H9 (cell line): ENCODE data around the gene DCLRE1A. TPM values are rescaled to one million over a fixed set of nuclear protein-coding genes. Genes with fewer than 3 reads are reported as not detected.

Experiments
- DNase-seq: peaks from one replicate; pipeline ENCODE4 v3.0.0-alpha.2; 2017
- H2AFZ ChIP-seq: one replicate; pipeline ENCODE4 v1.6.1; 2013; ENCODE audit warnings: mild to moderate bottlenecking, low read length, control low read depth, moderate library complexity
- H2AK5ac ChIP-seq: 2 replicates; pipeline ENCODE4 v1.6.1; 2013; ENCODE audit warnings: low read length, control low read depth, mixed read lengths; ENCODE audit not compliant: insufficient read length
- H2BK120ac ChIP-seq: one replicate; pipeline ENCODE4 v1.6.1; 2013; ENCODE audit warnings: low read depth, mild to moderate bottlenecking, low read length, control low read depth, inconsistent platforms; ENCODE audit not compliant: poor library complexity, severe bottlenecking
- H2BK12ac ChIP-seq: 2 replicates; pipeline ENCODE4 v1.6.1; 2013; ENCODE audit warnings: low read length, control low read depth, mixed read lengths, low read depth; ENCODE audit not compliant: insufficient read length
- H2BK15ac ChIP-seq: 2 replicates; pipeline ENCODE4 v1.6.1; 2013; ENCODE audit warnings: low read depth, low read length, control low read depth
- H2BK20ac ChIP-seq: one replicate; pipeline ENCODE4 v1.6.1; 2013; ENCODE audit warnings: low read depth, mild to moderate bottlenecking, low read length, control low read depth, inconsistent platforms; ENCODE audit not compliant: poor library complexity, severe bottlenecking
- H2BK5ac ChIP-seq: 2 replicates; pipeline ENCODE4 v1.6.1; 2013; ENCODE audit warnings: low read length, control low read depth, mixed read lengths; ENCODE audit not compliant: insufficient read length
- H3K14ac ChIP-seq: 2 replicates; pipeline ENCODE4 v1.6.1; 2013; ENCODE audit warnings: low read length, control low read depth; ENCODE audit not compliant: insufficient read depth
- H3K18ac ChIP-seq: 2 replicates; pipeline ENCODE4 v1.6.1; 2013; ENCODE audit warnings: low read depth, mild to moderate bottlenecking, mixed read lengths, low read length, control low read depth; ENCODE audit not compliant: insufficient read length
- H3K23ac ChIP-seq: 2 replicates; pipeline ENCODE4 v1.6.1; 2013; ENCODE audit warnings: low read length, control low read depth, mixed read lengths, low read depth; ENCODE audit not compliant: insufficient read length
- H3K23me2 ChIP-seq: 2 replicates; pipeline ENCODE4 v1.6.1; 2013; ENCODE audit warnings: low read depth, mild to moderate bottlenecking, mixed read lengths, low read length, control low read depth; ENCODE audit not compliant: insufficient read length, poor library complexity, severe bottlenecking
- H3K27ac ChIP-seq: 2 replicates; pipeline ENCODE4 v1.5.1; 2013; ENCODE audit warnings: low read length, control low read depth, mixed read lengths, low read depth; ENCODE audit not compliant: insufficient read length
- H3K27me3 ChIP-seq: 2 replicates; pipeline ENCODE4 v1.6.1; 2013; ENCODE audit warnings: low read length, control low read depth, inconsistent platforms; ENCODE audit not compliant: insufficient read depth
- H3K4ac ChIP-seq: 2 replicates; pipeline ENCODE4 v1.6.1; 2013; ENCODE audit warnings: low read depth, mild to moderate bottlenecking, control low read depth, inconsistent platforms, low read length, moderate library complexity
- H3K4me1 ChIP-seq: 2 replicates; pipeline ENCODE4 v1.6.1; 2013; ENCODE audit warnings: low read length, control low read depth, inconsistent platforms; ENCODE audit not compliant: insufficient read depth
- H3K4me2 ChIP-seq: 2 replicates; pipeline ENCODE4 v1.6.1; 2013; ENCODE audit warnings: low read length, control low read depth, mixed read lengths; ENCODE audit not compliant: insufficient read length, insufficient read depth
- H3K56ac ChIP-seq: 2 replicates; pipeline ENCODE4 v1.6.1; 2013; ENCODE audit warnings: low read depth, mild to moderate bottlenecking, mixed read lengths, low read length, control low read depth; ENCODE audit not compliant: insufficient read length
- H3K79me1 ChIP-seq: 2 replicates; pipeline ENCODE4 v1.6.1; 2013; ENCODE audit warnings: low read depth, mild to moderate bottlenecking, moderate library complexity, low read length, control low read depth, inconsistent platforms; ENCODE audit not compliant: insufficient read depth, poor library complexity, severe bottlenecking
- H3K79me2 ChIP-seq: 2 replicates; pipeline ENCODE4 v1.6.1; 2013; ENCODE audit warnings: low read length, control low read depth, inconsistent platforms; ENCODE audit not compliant: insufficient read depth
- H3K9ac ChIP-seq: 2 replicates; pipeline ENCODE4 v1.6.1; 2013; ENCODE audit warnings: low read length, control low read depth, mixed read lengths; ENCODE audit not compliant: insufficient read length; ENCODE audit errors: extremely low read depth
- H3K9me3 ChIP-seq: one replicate; pipeline ENCODE4 v1.6.1; 2013; ENCODE audit warnings: low read depth, low read length, inconsistent platforms; ENCODE audit not compliant: control insufficient read depth
- H3T11ph ChIP-seq: one replicate; pipeline ENCODE4 v1.6.1; 2013; ENCODE audit warnings: mild to moderate bottlenecking, low read length, control low read depth, inconsistent platforms
- H4K20me1 ChIP-seq: one replicate; pipeline ENCODE4 v1.6.1; 2013; ENCODE audit not compliant: control insufficient read depth, insufficient read length, insufficient read depth
- H4K5ac ChIP-seq: 2 replicates; pipeline ENCODE4 v1.6.1; 2013; ENCODE audit warnings: low read depth, mild to moderate bottlenecking, mixed read lengths, low read length, control low read depth; ENCODE audit not compliant: insufficient read length
- H4K8ac ChIP-seq: replicated peaks from 2 replicates; pipeline ENCODE4 v1.6.1; 2013; ENCODE audit warnings: low read length, control low read depth, mixed read lengths, low read depth; ENCODE audit not compliant: insufficient read length
- H4K91ac ChIP-seq: 2 replicates; pipeline ENCODE4 v1.6.1; 2013; ENCODE audit warnings: low read depth, mild to moderate bottlenecking, moderate library complexity, mixed read lengths, low read length, control low read depth; ENCODE audit not compliant: insufficient read length
- H3K27ac Mint-ChIP-seq, 3 experiments: 2 replicates in 2 of 3; 3 replicates in 1 of 3; pipeline ENCODE4 v1.8.0; 2020 to 2021; ENCODE audit warnings: mixed read lengths in 3 of 3, mild to moderate bottlenecking in 1 of 3, moderate library complexity in 1 of 3
- H3K27me3 Mint-ChIP-seq: 2 replicates; pipeline ENCODE4 v1.8.0; 2021; ENCODE audit warnings: low read depth, mild to moderate bottlenecking, moderate library complexity, mixed read lengths
- H3K36me3 Mint-ChIP-seq, 3 experiments: 2 replicates in 2 of 3; 3 replicates in 1 of 3; pipeline ENCODE4 v1.8.0; 2020 to 2021; ENCODE audit warnings: low read depth in 3 of 3, mixed read lengths in 3 of 3; ENCODE audit not compliant: insufficient read depth in 1 of 3
- H3K4me1 Mint-ChIP-seq, 2 experiments: 2 replicates each; pipeline ENCODE4 v1.8.0; 2020; ENCODE audit warnings: mixed read lengths in 2 of 2
- H3K4me3 Mint-ChIP-seq, 2 experiments: 2 replicates in 1 of 2; 3 replicates in 1 of 2; pipeline ENCODE4 v1.8.0; 2020 to 2021; ENCODE audit warnings: mild to moderate bottlenecking in 2 of 2, mixed read lengths in 2 of 2, moderate library complexity in 1 of 2
- H3K9me3 Mint-ChIP-seq, 2 experiments: 2 replicates in 1 of 2; 3 replicates in 1 of 2; pipeline ENCODE4 v1.8.0; 2020; ENCODE audit warnings: mild to moderate bottlenecking in 2 of 2, mixed read lengths in 2 of 2, moderate library complexity in 1 of 2
- CTCF ChIP-seq: fragments of 200-600 bp; sonication (generic); conservative IDR thresholded peaks from 3 replicates; pipeline ENCODE4 v1.8.0; 2021; ENCODE audit warnings: antibody characterized with exemption, mild to moderate bottlenecking
- WGBS: extraction: QIAGEN DNeasy Blood & Tissue Kit; methylation state at CpG from one replicate; pipeline ENCODE4 v1.1.7; 2013; ENCODE audit warnings: missing lambda C conversion rate, low lambda C conversion rate, mixed read lengths; ENCODE audit not compliant: insufficient read length; ENCODE audit errors: extremely low coverage; 5-methylcytosine and 5-hydroxymethylcytosine counted together
- total RNA-seq: library from RNA; stranded (reverse); gene quantifications from 2 replicates; pipeline ENCODE4 v1.2.1, GENCODE V29; 2021

The DCLRE1A gene
- total RNA-seq, 1 experiment from 2014 or later, result 9.9 TPM

- Histone ChIP-seq H3K27me3 (no peaks in the 10 kb centered on the region), H3K79me1 (no peaks in the 10 kb centered on the region), H3K79me2 (peaks cover 9% of the 10 kb centered on the region; the same call in 1 of the 2 replicates), H3K9me3 (no peaks in the 10 kb centered on the region), H2BK5ac (no peak overlapping the region), H3K9ac (peak overlapping the region; percentile 100), H3K23me2 (peaks cover 13% of the 10 kb centered on the region), H3K4me1 (no peaks in the 10 kb centered on the region), H2BK20ac (no peak overlapping the region), H3T11ph (no peak overlapping the region), H3K23ac (no peak overlapping the region), H3K4me2 (peak overlapping the region; percentile 78), H2BK12ac (no peak overlapping the region), H4K8ac (no peak overlapping the region), H4K5ac (no peak overlapping the region), H4K91ac (no peak overlapping the region), H3K4ac (no peak overlapping the region), H3K56ac (peak overlapping the region; percentile 93), H3K18ac (peak overlapping the region; percentile 100), H2BK120ac (no peak overlapping the region), H2BK15ac (no peak overlapping the region), H2AFZ (no peak overlapping the region), H3K14ac (peak overlapping the region; percentile 98), H2AK5ac (no peak overlapping the region), H3K27ac (no peak overlapping the region), H4K20me1 (no peaks in the 10 kb centered on the region)
- H3K4me1 Mint-ChIP-seq, result peaks cover 27 to 33% of the 10 kb centered on the region in 2 experiments
- peak overlapping the region; percentile 90 to 98 for H3K4me3 Mint-ChIP-seq
- no peaks in the 10 kb centered on the region for H3K27me3 Mint-ChIP-seq
- H3K9me3 Mint-ChIP-seq, result no peaks in the 10 kb centered on the region; a peak in 1 of 5 replicates
- no CpG with 5 or more reads among the region's 10 CpGs for WGBS
- H3K36me3 Mint-ChIP-seq, result peaks cover 0 to 10% (median 0%) of the 10 kb centered on the region in 3 experiments; a peak in 4 of 7 replicates
- TF ChIP-seq CTCF, result no peak
- H3K27ac Mint-ChIP-seq, result peak overlapping the region; percentile 99 to 100 (median 100)
- no peak for DNase-seq
These were observed 287 bp downstream of the DCLRE1A start for GRCh38 chr10:113853578-113854012.
